Measurements from ENCODE around the gene PYGB. TPM values are rescaled to one million over a fixed set of nuclear protein-coding genes. Genes with fewer than 3 reads are reported as not detected.

PYGB gene
- total RNA-seq, 2 donors from 2014 or later: 34.8 to 42.8 TPM

DNA sequence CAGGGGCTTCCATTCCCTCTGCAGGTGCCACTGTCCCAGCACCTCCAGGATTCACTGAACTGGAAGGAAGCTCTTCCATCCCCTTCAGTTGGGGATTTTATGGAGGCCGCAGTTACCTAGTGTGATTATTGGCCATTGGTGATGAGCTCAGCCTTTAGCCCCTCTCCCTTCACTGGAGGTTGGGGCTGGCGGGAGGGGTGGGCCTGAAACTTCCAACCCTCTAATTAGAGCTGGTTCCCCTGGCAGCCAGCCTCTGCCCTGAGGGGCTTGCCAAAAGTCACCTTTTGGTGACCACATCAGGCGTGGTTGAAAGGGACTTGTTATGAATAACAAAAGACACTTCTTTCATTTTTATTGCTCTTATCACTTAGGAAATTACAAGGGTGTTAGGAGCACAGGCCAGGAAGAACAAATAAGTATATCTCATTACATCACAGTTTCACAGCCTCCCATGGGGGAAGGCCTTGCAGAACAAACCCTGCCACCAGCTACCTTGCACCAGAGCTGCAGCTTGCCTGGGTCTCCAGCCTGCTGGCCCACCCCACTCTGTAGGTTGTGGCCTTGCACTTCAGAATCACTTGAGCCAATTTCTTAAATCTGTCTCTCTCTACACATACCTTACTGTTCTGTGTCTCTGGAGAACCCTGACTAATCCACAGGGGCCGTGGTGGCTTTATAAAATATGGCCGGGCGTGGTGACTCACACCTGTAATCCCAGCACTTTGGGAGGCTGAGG, 5.0 kb downstream of the PYGB start:
- ATAC-seq: no peak
- Histone ChIP-seq H3K27ac (peak overlapping the region in 2 of 4 donors; percentile 15 to 35), H3K4me1 (peaks cover 38% of the 10 kb centered on the region)

DNA sequence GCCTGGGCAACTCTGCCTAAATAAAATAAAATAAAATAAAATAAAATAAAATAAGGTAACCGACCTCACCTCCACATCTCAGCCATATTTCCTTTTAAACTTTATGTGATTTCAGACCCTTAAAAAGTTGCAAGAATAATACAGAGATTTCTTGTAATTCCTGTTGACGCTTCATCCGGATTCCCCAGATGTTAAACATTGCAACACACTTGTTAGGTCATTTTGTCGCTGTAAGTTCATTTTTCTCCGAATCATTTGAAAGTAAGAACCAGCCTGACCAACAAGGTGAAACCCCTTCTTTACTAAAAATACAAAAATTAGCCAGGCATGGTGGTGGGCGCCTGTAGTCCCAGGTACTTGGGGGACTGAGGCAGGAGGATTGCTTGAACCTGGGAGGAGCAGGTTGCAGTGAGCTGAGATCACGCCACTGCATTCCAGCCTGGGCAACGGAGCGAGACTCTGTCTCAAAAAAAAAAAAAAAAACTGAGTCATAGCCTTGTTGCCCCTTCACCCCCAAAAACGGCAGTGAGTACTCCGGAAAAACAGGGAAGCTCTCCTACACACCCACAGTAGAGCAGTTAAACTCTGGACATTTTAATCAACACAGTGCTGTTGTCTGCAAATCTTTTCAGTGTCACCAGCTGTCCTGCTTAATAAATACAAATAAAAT, 5.9 kb downstream of the PYGB start:
- ATAC-seq: no peak
- Histone ChIP-seq H3K36me3 (replicated peaks in 1 of 2; ENCODE audit: insufficient read depth in 1 of 2, low read depth in 2 of 2) (no peaks in the 10 kb centered on the region), H3K4me1 (peaks cover 35% of the 10 kb centered on the region), H3K9me3 (no peaks in the 10 kb centered on the region), H3K27me3 (no peaks in the 10 kb centered on the region), H3K4me3 (no peak overlapping the region), H3K27ac (no peak overlapping the region)
- 86 to 94% methylated on average over 11 of the region's 11 CpGs for WGBS, 2 donors
- TF ChIP-seq POLR2A (IDR thresholded peaks at IDR 0.05): no peak
- TF ChIP-seq, protein P1, sequence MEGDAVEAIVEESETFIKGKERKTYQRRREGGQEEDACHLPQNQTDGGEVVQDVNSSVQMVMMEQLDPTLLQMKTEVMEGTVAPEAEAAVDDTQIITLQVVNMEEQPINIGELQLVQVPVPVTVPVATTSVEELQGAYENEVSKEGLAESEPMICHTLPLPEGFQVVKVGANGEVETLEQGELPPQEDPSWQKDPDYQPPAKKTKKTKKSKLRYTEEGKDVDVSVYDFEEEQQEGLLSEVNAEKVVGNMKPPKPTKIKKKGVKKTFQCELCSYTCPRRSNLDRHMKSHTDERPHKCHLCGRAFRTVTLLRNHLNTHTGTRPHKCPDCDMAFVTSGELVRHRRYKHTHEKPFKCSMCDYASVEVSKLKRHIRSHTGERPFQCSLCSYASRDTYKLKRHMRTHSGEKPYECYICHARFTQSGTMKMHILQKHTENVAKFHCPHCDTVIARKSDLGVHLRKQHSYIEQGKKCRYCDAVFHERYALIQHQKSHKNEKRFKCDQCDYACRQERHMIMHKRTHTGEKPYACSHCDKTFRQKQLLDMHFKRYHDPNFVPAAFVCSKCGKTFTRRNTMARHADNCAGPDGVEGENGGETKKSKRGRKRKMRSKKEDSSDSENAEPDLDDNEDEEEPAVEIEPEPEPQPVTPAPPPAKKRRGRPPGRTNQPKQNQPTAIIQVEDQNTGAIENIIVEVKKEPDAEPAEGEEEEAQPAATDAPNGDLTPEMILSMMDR (IDR thresholded peaks at IDR 0.05): no peak
- no peak for DNase-seq
- intact Hi-C loops (cut with DNase I): no loop called here

More for the DNA sequence above, 5.0 kb downstream of the PYGB start:
- Histone ChIP-seq H3K9me3 (no peaks in the 10 kb centered on the region), H3K27me3 (no peaks in the 10 kb centered on the region), H3K4me3 (no peak overlapping the region), H3K36me3 (replicated peaks in 1 of 2; ENCODE audit: insufficient read depth in 1 of 2, low read depth in 2 of 2) (no peaks in the 10 kb centered on the region)
- 77 to 81% methylated on average over 4 to 6 of the region's 6 CpGs for WGBS, 2 donors
- DNase-seq: no peak
- TF ChIP-seq POLR2A (IDR thresholded peaks at IDR 0.05): no peak
- TF ChIP-seq, protein P1 (IDR thresholded peaks at IDR 0.05): no peak
- intact Hi-C loops (cut with DNase I): no loop called here

DNA sequence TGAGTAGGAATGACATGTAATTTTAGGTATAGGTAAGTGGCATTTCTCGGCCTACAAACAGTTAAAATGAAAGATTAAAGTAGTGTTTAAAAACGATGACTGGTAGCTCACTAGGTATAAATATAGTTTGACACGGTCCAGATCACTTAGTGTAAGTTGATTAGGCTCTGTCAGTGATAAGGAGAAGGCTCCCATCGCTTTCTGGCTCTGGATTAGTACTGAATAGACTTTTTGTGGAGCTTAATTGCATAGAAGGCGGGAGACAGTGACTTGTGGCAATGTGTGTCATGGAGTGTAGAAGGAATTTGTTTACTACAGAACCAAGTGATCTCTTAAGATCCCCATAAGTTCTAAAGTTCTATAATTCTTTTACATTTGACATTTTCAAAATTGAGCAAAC, 6.7 kb downstream of the PYGB start:
- no peak for ATAC-seq
- peak overlapping the region in 2 of 4 donors; percentile 70 to 74 for H3K27ac ChIP-seq
- no peak overlapping the region for H3K4me3 ChIP-seq
- no peaks in the 10 kb centered on the region for H3K9me3 ChIP-seq
- no peaks in the 10 kb centered on the region for H3K36me3 ChIP-seq (replicated peaks in 1 of 2; ENCODE audit: insufficient read depth in 1 of 2, low read depth in 2 of 2)
- H3K4me1 ChIP-seq: peaks cover 27% of the 10 kb centered on the region
- no peak for TF ChIP-seq POLR2A (IDR thresholded peaks at IDR 0.05)
- TF ChIP-seq, protein P1 (IDR thresholded peaks at IDR 0.05): no peak
- 55 to 60% methylated on average over 5 of the region's 5 CpGs for WGBS, 2 donors
- intact Hi-C loops (cut with DNase I): no loop called here
- H3K27me3 ChIP-seq: no peaks in the 10 kb centered on the region
- DNase-seq: no peak

DNA sequence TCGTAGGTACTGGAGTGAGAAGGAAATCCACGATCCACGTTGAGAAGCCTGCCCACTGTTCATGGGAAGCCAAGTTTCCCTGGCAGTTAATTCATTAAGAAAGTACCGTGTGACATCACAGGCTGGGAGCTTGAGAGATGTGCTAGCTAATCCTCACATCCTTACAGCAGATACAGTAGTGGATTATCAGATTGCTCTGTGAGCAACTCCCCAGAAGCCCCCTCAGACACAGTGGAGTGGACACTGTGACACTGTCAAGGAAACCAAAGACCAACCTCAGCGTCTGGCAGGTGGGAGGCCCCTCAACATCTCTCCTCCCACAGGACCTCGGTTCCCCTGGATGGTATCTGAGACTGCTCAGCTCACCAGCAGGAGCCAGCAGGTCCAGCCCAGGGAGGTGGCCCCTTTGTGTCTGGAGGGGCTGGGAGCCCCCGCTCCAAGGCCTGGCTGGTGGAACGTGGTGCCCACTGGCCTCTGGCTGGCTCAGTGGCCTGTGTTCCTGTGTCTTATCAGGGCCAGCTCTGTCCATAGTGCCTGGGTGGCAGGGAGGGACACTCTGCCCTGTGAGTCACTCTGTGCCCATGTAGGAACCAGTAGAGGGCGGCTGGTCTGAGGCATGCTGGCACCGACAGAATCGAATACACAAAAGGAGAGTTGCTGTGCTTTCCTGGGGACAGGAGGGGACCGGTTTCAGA, 7.2 kb downstream of the PYGB start:
- intact Hi-C loops (cut with DNase I): no loop called here

More for the DNA sequence above, 7.2 kb downstream of the PYGB start:
- DNase-seq (peak; percentile 32 to 77 (median 57)), ATAC-seq (peak; percentile 81)
- Histone ChIP-seq H3K9me3 (no peaks in the 10 kb centered on the region), H3K4me3 (no peak overlapping the region), H3K27me3 (no peaks in the 10 kb centered on the region), H3K4me1 (peaks cover 21% of the 10 kb centered on the region), H3K36me3 (replicated peaks in 1 of 2; ENCODE audit: insufficient read depth in 1 of 2, low read depth in 2 of 2) (no peaks in the 10 kb centered on the region), H3K27ac (peak overlapping the region in 3 of 4 donors; percentile 36 to 74 (median 70))
- TF ChIP-seq, protein P1 (IDR thresholded peaks at IDR 0.05): peak in 2 of 7 experiments; percentile 22 to 39
- TF ChIP-seq POLR2A (IDR thresholded peaks at IDR 0.05): peak in 2 of 3 donors; percentile 22 to 32
- WGBS, 2 donors: 74% methylated on average over 10 to 12 of the region's 12 CpGs

All from body of pancreas (tissue), 4 donors.